GM19455 (cell line): ENCODE data around the gene S100A7.
"Not testable (repeated sequence)": the region's sequence is repeated elsewhere in the genome, so short reads cannot be mapped to it uniquely, and the experiment has no call there.

Experiments
- ATAC-seq: cut with Tn5 transposase; IDR thresholded peaks from one replicate; pipeline ENCODE4 v1.9.1; 2021; ENCODE audit not compliant: unreplicated experiment

The S100A7 gene

DNA sequence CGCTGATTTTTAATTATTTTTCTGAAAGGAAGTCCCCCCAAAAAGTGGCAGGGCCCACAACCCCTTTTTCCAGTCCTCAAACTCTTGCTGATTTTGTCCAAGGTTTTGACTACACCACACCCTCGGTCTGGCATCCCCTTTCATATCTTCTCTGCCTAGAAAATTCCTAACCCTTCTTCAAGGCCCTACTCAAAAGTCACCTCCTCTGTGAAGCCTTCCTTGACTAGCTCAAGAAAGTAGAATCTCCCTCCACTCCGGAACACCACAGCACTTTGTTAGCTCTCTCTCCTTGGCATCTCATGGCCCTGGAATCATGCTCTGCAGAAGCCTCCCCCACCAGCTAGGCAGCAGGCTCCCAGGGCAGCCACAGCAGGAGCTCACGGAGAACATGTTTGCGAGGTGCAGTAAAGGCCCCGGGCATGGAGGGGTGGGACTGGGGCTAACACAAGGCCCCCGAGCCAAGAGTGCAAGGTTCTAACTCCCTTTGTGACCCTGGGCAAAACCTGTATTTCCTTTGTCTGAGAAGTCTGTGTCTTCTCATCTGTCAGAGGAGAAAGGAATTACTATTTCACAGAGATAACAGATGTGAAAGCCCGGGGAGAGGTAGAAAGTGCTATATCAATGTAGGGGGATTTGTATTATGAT lies 17.7 kb upstream of the S100A7 start:
- no peak for ATAC-seq

DNA sequence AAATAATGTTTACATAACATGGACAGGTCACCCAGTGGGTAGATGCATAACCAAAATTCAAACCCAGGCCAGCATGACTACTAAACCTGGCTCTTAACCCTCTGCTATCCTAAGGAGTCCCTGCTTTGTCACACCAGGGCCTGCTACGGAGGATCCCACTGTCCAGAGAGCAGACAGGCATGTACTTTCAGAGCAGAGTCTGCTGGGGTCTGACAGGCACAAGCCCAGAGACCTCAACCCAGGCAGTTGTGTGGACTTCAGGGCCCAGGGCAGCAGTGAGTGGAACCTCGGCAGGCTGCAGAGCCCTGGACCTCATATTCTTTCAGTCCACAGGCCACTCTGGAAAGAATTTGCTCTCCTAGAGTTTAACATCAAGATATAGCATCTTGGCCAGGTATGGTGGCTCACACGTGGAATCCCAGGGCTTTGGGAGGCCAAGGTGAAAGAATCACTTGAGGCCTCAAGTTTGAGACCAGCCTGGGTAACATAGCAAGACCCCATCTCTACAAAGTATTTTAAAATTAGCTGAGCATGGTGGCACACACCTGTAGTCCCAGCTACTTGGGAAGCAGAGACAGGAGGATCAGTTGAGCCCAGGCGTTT lies 16.1 kb upstream of the S100A7 start:
- no peak for ATAC-seq

DNA sequence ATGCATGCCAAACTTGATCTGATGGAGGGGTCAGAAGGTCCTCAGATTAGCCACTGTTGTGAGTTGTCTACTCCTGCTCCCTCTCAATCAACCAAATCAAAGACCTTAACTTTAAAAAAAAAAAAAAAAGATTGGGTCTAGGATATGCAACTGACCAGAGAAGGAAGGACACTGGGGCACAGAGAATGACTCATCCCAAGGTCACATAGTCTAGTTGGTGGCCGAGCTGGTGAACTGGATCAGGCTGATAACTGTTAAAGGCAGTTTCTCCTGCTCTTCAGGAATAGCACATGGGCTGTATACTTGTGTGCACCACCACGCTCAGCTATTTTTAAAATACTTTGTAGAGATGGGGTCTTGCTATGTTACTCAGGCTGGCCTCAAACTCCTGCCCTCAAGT lies 14.8 kb upstream of the S100A7 start:
- ATAC-seq, result no peak

DNA sequence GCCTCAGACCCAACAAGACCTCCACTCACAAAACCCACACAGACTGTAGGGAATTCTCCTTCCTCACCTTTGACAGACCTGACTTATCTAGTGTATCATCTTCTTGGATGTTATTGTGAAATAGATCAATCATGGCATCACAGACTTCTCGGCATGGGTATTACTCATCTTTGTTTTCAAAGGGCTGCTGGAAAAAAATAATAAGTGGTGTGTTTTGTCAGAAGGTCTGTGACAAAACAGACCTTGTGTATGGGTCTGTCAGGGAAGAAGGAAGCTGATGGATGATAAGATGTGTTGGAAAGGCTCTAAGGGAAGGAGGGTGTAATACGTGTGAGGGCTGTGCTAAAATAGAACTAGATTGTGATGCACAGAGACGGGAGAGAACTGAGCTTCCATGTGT lies 13.9 kb upstream of the S100A7 start:
- no peak for ATAC-seq

DNA sequence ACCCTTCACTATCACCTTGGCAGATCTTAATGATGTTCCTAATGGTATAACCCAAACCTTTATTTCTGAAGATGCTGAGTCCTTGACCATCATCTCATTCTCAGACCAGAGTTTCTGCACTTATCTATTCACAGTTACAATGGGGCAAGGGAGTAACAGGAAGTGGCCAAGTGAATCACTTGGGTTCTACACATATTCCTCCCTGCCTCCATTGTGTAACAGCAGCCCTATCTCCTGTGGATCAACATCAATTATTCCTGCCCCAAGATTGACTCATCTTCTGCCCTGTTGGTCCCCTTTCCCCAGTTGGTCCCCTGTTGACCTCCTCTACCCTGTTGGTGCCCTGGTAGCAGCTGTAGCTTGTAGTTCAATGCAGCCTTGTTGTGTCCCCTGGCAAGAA lies 10.3 kb upstream of the S100A7 start:
- ATAC-seq, result no peak

DNA sequence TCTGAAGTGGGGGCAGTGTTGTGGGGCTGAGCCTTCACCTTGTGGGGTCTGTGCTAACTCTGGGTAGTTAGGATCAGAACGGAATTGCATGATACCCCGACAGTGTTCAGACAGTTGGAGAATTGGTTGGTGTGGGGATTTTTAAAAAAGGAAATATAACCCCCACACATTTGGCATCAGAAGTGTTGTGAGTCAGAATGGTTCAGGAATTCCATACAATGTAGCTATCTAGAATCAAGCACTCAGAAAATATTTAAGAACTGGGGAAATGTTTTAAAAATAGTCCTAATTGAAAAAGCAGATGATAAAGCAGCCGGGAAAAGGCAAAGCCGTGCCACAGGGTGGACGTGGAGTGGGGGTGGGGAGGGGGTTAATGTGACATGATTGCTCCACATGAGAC lies 6.5 kb upstream of the S100A7 start:
- no peak for ATAC-seq

DNA sequence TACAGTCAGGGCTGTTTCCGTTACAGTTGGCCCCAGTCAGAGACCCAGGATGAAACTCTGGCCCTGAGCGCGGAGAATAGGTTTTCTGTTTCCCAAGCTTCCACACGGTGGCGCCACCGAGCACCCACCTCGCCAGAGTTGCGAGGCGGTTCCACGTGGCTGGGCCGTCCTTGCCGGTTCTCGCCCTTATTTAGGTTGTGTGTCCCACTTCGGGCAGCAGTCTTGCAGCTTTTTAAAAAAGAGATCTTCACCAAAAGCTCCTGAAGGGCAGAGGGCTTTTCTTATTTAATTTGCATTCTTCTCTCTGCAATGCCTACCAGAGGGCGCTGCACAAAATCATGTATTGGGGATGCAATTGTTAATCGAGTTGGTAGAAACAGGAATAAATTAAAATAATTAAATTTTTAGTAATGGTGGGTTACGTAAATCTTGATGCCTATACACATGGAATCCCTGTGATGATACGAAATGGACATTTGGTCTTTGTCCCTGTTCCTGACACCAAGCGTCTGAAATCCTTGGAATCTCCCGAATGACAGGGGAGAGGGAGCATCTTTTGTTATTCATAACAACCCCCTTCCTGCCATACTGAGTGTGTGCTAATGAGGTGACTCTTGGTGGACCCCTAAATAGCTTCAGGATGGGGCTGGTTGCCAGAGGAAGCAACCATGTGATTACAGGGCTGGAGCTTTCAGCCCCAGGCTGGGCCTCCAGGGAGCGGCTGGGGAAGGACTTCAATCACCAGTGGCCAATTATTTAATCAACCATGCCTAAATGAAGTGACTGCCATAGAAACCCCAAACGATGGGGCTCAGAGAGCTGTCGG lies 5.6 kb upstream of the S100A7 start:
- no peak for ATAC-seq

DNA sequence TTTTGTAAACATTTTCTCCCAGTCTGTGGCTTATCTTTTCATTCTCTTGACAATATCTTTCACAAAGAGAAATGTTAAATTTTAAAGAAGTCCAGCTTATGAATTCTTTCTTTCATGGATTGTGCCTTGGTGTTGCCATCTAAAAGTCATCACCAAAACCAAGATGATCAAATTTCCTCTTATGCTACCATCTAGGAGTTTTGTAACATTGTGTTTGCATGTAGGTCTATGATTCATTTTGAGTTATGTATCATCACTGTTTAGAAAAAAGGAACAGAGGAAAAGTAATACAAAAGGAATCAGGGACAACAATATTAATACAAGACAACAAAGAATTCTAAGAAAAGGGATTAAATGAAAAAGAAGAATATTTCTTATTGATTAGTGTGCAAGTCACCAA lies 2.3 kb upstream of the S100A7 start:
- not testable (repeated sequence) for ATAC-seq

DNA sequence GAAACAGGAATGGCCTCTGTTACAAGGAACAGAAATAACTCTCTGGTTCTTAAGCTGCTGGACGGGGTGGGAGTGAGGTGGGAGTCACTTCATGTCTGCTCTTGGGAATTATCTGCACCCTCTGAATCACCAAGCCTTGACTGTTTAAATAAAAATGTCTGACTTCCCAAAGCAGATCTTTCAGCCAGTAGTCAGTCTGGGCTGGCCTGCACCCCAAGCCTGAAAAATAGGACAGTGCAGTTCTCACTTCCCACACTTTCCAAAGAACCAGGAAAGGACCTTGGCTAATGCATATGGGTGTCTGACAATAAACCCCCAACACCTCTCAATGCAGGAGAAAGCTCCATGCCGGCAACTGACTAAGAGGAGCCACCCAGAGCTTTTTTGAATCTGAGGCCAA lies 796 bp downstream of the S100A7 start:
- no peak for ATAC-seq

DNA sequence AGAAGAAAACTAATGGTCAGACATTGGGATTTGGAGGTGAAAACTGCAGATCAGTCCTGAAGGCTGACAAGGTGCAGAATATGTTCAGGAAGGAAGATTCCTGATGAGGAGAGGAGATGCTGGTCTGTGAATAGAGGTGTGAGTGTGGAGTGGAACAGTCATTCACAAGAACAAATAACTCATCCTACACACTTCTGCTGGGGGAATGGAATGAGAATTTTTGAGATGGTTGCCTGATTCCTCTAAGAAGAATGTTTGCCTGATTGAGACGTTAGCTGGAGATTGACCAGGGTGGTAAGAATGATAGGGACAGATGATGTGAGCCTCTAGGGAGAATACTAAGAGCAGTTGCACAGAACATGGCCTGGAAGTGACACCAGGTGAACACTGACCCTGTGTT lies 4.1 kb downstream of the S100A7 start:
- no peak for ATAC-seq

DNA sequence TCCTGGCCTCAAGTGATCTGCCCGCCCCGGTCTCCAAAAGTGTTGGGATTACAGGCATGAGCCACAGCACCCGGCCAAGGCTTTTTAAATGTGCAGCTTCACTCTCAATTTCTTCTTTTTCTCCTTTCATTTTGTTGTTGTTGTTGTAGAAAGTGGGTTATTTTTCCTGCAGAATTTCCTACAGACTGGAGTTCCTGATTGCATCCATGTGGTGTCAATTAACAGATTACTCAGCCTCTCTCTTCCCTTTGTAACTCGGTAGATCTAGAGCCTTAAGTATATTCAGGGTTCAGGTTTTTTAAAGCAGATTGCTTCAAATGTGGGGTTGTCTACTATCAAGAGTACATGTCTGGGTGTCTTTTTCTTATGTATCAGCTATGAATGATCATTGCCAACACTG lies 11.6 kb downstream of the S100A7 start:
- not testable (repeated sequence) for ATAC-seq

DNA sequence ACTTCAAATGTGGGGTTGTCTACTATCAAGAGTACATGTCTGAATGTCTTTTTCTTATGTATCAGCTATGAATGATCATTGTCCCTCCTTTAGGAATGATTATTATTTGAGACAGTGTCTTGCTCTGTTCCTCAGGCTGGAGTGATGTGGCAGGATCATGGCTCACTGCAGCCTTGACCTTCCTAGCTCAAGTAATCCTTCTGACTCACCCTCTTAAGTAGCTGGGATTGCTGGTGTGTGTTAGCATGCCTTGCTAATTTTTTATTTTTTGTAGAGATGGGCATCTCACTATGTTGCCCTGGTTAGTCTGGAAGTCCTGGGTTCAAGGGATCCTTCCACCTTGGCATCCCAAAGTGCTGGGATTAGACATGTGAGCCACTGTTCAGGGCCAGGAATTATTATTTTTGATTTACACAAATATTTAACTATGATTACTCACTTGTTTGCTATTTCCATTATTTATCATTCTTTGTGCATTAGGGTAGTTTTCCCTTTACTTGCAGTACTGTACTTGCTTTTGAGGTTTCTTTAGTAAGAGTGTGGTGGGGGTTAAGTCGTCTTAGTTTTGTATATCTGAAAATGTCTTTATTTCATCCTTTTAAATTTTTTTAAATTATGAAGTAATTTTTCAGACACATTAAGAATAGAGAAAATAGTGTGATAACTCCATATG lies 12.8 kb downstream of the S100A7 start:
- no peak for ATAC-seq

DNA sequence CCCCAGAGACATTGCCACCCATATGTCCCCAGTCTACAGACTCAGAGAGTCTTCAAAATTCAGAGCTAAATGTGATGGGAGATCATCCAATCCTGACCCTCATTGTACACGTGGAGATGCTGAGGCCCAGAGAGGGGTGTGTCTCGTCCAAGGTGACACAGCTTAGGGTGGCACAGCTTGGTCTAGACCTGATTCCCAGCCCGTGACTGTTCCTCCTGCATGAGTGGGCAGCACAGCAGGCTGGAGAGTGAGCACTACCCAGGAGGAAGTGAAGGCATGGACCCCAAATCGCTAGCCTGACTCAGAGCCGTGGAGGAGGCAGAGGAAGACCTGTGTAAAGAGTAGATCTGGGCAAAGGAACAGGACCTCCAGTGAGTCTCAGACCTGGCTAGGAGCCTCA lies 16.4 kb downstream of the S100A7 start:
- no peak for ATAC-seq

DNA sequence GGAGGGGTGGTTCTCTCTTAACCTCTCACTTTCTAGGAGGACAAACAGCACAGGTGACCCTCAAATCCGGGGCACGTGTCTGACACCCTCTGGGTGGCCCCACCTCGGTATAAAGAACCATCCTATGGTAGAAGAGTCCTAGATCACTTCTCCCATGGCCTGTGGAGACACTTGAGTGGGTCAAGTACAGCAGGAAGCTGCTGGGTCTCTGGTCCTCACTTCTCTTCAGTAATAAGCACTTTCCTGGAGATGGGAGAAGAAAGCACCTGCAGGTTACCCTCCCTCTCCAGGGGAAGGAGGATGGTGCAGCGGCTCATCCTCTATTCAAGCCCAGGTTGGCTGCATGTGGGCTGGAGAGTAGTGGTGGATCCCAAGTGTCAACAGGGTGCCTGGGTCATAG lies 17.0 kb downstream of the S100A7 start:
- no peak for ATAC-seq

DNA sequence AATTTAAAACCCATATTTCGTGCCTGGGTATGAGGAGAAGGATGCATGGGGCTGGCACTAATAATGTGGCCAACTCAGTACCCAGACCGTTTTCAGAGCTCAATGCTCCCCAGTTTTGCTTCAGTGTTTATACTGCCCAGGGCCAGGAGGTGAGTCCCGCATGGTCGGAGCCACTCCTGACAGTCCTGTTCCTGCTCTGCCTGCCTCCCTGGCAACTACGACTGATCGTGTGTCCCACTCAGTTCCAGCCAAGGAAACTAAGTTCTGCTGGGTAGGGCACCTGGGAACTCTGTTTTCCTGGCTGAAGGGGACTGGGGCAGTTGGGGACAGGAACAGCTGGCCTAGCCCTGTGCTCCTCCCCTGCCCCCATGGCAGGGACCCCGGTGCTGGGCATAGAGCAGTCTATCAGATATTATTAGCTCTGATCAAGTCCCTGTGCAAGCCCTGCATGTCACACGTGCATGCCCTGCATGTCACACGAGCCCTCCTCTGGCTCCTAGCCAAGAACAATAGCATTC lies 19.2 kb downstream of the S100A7 start:
- ATAC-seq, result no peak

DNA sequence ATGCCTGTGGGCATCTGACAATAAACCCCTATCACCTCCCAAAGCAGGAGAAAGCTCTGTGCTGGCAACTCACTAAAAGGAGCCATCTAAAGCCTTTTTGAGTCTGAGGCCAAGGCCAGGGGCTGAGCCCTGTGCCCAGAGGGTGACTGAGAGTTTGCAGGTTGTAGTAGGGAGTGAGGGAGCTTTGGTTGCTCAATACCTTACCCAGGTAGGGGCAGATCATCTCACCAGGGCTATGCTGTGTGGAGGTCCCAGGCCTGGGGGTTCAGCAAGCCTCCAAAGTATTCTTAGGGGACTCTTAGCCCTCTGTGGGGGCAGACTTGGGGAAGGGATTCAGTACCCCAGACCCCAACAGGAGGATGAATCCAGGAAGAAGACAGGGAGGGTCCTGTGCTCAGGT lies 21.2 kb downstream of the S100A7 start:
- ATAC-seq, result no peak

DNA sequence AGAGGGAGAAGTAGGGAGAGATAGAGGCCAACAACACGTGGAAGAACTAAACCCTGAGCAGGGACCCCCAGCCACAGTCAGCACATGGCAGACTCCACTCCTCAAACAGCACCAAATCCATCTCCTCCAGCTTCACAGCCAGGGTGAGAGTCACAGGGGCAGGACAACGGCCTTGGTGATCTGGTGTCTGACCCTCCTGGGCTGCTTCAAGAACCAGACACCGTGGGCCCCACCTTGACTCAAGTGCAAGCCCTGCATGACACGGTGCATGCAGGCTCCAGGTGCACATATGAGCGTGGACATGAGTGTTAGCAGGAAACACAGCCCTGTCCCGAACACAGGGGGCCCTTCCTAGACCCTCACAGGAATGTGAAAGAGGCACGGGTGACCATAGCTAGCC lies 21.9 kb downstream of the S100A7 start:
- no peak for ATAC-seq

DNA sequence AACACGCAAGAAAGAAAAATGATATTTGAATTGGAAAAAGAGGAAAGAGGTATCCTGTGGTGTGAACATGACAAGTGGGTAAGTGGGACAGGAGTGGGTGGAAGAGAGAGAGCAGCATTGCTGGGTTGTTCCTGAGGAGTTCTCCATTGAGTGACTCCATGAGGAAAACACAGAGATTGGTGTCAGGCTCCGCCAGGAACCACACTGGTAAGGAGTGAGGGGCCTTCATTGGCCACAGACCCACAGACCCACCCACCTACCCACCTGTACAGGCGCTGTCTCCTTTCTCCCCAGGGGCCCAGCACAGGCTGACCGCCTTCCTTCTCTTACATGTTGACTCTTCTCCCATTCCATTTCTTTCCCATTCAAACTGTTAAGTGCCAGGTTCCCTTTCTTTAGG lies 23.2 kb downstream of the S100A7 start:
- no peak for ATAC-seq

DNA sequence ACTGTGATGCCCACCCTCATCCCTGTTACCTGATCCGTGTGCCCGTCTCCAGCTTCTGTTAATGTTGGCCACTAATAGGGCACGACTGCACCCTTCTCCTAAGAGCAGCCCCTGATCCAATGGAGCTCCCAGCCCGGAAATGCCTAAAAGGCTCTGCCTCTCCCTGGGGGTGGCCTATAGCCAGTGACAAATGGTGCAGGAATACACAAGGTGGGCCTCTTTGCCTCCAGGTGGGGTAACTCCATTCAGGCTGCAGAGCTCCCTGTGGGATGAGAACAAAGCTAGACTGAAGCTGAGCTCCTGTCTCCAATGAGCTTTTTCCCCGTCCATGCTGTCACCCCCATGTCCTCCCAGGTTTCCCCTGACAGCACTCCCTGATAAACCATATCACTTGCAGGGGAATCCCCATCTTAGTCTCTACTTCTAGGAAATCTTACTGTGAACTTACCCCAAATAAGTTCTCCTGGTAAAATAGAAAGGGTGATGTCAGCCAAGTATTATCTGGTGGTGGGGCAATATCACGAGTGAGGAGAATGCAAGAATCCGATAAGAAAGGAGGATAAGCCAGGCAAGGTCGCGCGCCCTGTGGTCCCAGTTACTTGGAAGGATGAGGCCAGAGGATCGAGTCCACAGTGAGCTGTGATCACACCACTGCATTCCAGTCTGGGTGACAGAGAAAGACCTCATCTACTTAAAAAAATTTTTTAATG lies 25.6 kb downstream of the S100A7 start:
- no peak for ATAC-seq

DNA sequence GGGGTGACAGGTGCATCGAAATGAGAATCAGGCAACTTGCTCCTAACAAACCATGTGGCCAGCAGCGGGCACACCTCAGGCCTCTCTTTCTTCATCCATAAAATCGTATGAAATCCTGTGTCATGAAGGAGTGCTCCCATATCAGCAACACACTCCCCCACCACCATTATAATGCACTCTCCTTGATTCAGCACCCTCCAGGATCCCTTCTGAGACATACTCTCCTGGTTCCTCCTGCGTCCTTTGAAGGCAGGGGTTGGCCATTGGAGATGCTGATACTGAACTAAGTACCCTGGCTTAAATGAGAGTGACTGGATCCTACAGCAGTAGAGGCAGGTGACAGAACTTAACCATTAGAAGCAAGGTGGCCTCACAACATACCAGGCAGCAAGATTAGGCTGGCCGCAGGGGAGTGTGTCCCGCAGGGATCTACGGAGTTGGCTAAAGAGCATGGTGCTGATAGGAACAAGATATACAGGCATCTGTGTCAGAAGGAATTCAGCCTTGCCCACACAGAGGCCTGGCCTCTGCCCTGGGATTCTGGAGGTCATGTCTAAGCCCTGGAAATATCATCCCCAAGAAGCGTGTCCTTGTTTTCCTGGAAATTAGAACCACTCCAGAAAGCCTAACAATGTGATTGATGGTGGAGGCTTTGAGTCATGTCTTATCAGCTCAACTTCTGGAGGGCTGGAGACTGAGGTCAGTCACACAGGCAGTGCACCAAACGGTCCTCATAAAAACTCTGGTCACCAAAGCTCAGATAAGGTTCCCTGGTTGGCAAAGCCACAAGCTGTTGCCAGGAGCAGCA lies 27.4 kb downstream of the S100A7 start:
- ATAC-seq, result no peak
